Measurements from ENCODE around the gene ARHGEF28. TPM values are rescaled to one million over a fixed set of nuclear protein-coding genes. Genes with fewer than 3 reads are reported as not detected.

Gene ARHGEF28
- total and polyA plus RNA-seq, 2 of the 13 experiments (the other 11 are each of a cell fraction or from before 2014, with no cell fraction given): 17.4 to 34.1 TPM

DNA sequence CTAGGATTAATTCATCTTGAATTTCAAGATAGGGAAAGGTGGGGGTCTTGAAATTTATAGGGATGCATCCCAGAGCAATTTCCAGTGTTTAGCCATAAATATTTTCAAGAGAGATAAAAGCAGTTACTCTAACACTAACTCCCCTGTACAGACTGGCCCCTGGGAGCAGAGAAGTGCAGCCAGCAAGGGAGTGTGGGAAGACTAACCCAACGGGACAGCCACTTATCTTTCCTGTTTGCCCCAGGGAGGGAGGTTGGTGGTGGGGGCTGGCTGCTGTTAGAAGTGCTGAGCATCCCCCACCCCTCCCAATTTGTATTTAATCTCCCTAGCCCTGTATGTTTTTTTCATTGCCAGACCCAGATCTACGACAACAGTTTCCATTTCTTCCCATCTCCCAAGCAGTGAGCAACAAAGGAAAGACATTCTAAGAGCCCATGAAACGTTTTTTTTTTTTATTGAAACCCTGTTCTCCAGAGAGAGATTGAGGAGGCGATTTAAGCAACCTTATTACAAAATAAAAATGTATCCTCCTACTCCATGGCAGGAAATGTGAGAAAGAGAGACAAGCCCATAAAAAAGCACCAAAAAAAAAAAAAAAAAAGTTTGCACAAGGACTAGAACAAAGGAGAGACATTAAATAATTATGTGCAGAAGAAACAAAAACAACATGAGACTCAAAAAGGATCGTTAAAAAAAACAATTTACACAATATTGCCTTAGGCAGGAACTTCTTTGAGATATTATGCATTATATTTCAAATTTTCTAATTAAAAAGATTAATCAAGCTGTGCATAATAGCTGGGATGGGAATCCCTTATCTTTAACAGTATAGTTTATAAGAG, 343.4 kb downstream of the ARHGEF28 start:
- TF ChIP-seq AGO2 (optimal IDR thresholded peaks at IDR 0.05; ENCODE audit: low read depth, low read length): no peak
- TF ChIP-seq ZNF670 (CRISPR knock-in tag; IDR thresholded peaks at IDR 0.05; ENCODE audit: borderline replicate concordance): no peak
- no peak for TF ChIP-seq ZNF720 (CRISPR knock-in tag; IDR thresholded peaks at IDR 0.05)
- no peak for TF ChIP-seq ZNF326 (CRISPR knock-in tag; IDR thresholded peaks at IDR 0.05; ENCODE audit: borderline replicate concordance)
- TF ChIP-seq PHB2 (IDR thresholded peaks at IDR 0.05; ENCODE audit: partially characterized antibody): no peak
- no peak for TF ChIP-seq ARNTL (CRISPR knock-in tag; IDR thresholded peaks at IDR 0.05)
- no peak for TF ChIP-seq SUZ12 (IDR thresholded peaks at IDR 0.05; ENCODE audit: low read depth, low read length)
- no peak for TF ChIP-seq ATM (IDR thresholded peaks at IDR 0.05; ENCODE audit: borderline replicate concordance)
- no peak for TF ChIP-seq ZMYM3 (CRISPR knock-in tag; IDR thresholded peaks at IDR 0.05)
- TF ChIP-seq ZNF432 (CRISPR knock-in tag; IDR thresholded peaks at IDR 0.05; ENCODE audit: borderline replicate concordance): no peak
- TF ChIP-seq ZNF44 (CRISPR knock-in tag; IDR thresholded peaks at IDR 0.05): no peak
- TF ChIP-seq, protein P1, sequence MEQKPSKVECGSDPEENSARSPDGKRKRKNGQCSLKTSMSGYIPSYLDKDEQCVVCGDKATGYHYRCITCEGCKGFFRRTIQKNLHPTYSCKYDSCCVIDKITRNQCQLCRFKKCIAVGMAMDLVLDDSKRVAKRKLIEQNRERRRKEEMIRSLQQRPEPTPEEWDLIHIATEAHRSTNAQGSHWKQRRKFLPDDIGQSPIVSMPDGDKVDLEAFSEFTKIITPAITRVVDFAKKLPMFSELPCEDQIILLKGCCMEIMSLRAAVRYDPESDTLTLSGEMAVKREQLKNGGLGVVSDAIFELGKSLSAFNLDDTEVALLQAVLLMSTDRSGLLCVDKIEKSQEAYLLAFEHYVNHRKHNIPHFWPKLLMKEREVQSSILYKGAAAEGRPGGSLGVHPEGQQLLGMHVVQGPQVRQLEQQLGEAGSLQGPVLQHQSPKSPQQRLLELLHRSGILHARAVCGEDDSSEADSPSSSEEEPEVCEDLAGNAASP (CRISPR knock-in tag; IDR thresholded peaks at IDR 0.05; ENCODE audit: borderline replicate concordance): no peak
- no peak for TF ChIP-seq ARHGAP35 (CRISPR knock-in tag; IDR thresholded peaks at IDR 0.05; ENCODE audit: borderline replicate concordance)
- in situ Hi-C loops (cut with HindIII; ENCODE audit: extremely low pct_ligation_motif_present, low pct_unique_long_range_greater_than_20kb): no loop called here
- 5% methylated on average over 5 of the region's 5 CpGs for WGBS (ENCODE audit: low lambda C conversion rate)

More for the DNA sequence above, 343.4 kb downstream of the ARHGEF28 start:
- ChIA-PET CTCF (ENCODE audit: low intra/inter-chr PET ratio, low total read pairs) (no interaction called here), POLR2A (no interaction called here)
- H3K4me1 ChIP-seq (ENCODE audit: insufficient read depth, low read length): no peaks in the 10 kb centered on the region
- DNase-seq (ENCODE audit: low spot score) (no peak), FAIRE-seq (no peak), ATAC-seq (no peak)
- no peaks in the 10 kb centered on the region for H3K9me3 ChIP-seq (ENCODE audit: low read length)
- no peaks in the 10 kb centered on the region for H4K20me1 ChIP-seq (ENCODE audit: insufficient read depth, low read length)
- H3K4me3 ChIP-seq (replicated peaks in 1 of 3; ENCODE audit: insufficient read depth in 1 of 3, low read depth in 2 of 3, low read length in 3 of 3): no peak overlapping the region
- H3K9ac ChIP-seq (ENCODE audit: insufficient read depth, low read depth, low read length): no peak overlapping the region
- no peak overlapping the region for H3K4me2 ChIP-seq (ENCODE audit: low read depth, low read length)
- H3K79me2 ChIP-seq (ENCODE audit: insufficient read depth, low read length): no peaks in the 10 kb centered on the region
- no peaks in the 10 kb centered on the region for H3K36me3 ChIP-seq (replicated peaks in 1 of 2; ENCODE audit: control insufficient read depth in 1 of 2, insufficient read depth in 2 of 2, low read length in 2 of 2)
- H2AFZ ChIP-seq (ENCODE audit: low read length): no peak overlapping the region
- no peak overlapping the region for H3K27ac ChIP-seq (ENCODE audit: extremely low read length, insufficient read depth, low read length)
- peaks cover 0 to 3% of the 10 kb centered on the region in 2 experiments; a peak in 2 of 5 replicates for H3K27me3 ChIP-seq (ENCODE audit: control insufficient read depth in 1 of 2, insufficient read depth in 2 of 2, low read length in 2 of 2)
- no TSS peak for BruUV-seq (replicated peaks)
- intact Hi-C loops (cut with micrococcal nuclease; ENCODE audit: unreplicated experiment): no loop called here
